Activated CD4-positive, alpha-beta memory T cell treated with anti-CD3 and anti-CD28 coated beads for 36 hours (primary cell): ENCODE data around the gene TMED3. TPM values are rescaled to one million over a fixed set of nuclear protein-coding genes. Genes with fewer than 3 reads are reported as not detected.
A peak's percentile ranks its signal among the peaks of the same experiment; 100 is the strongest.

Experiments
- CTCF ChIA-PET: fragments of 350-600 bp; sonication (Branson Sonifier 250); formaldehyde crosslinking; loops from one replicate; lab custom pipeline; 2021; ENCODE audit warnings: antibody characterized with exemption, inconsistent platforms; lab: Charles Lee
- POLR2A ChIA-PET: fragments of 350-600 bp; sonication (Branson Sonifier 250); formaldehyde crosslinking; loops from one replicate; lab custom pipeline; 2021; ENCODE audit warnings: antibody characterized with exemption; lab: Charles Lee
- DNase-seq: peaks from one replicate; pipeline ENCODE4 v3.0.0-alpha.2; 2020
- H3K27ac Mint-ChIP-seq: one replicate; pipeline ENCODE4 v1.8.0; 2021; ENCODE audit warnings: mixed read lengths
- H3K27me3 Mint-ChIP-seq: one replicate; pipeline ENCODE4 v1.8.0; 2021; ENCODE audit warnings: mixed read lengths
- H3K36me3 Mint-ChIP-seq: one replicate; pipeline ENCODE4 v1.8.0; 2021; ENCODE audit warnings: mixed read lengths
- H3K4me1 Mint-ChIP-seq: one replicate; pipeline ENCODE4 v1.8.0; 2021; ENCODE audit warnings: low read depth, mixed read lengths
- H3K4me3 Mint-ChIP-seq: one replicate; pipeline ENCODE4 v1.8.0; 2021; ENCODE audit warnings: mild to moderate bottlenecking, mixed read lengths
- H3K9me3 Mint-ChIP-seq: one replicate; pipeline ENCODE4 v1.8.0; 2021; ENCODE audit warnings: mixed read lengths
- intact Hi-C: fragments of 100-400 bp; cut with micrococcal nuclease; formaldehyde crosslinking; loops from one replicate; pipeline ENCODE4 v1.15.1; 2023
- total RNA-seq, 2 experiments: library from RNA; stranded (reverse); gene quantifications; one replicate each; pipeline ENCODE4 v1.2.3, GENCODE V29; 2021

Gene TMED3
- 10 to 100 TPM; 37.8 to 40.1 TPM for total RNA-seq

GRCh38 chr15:79310985-79311900 is at the start of gene TMED3:
Gene TMED3 (plus strand): TSS chr15:79311112. CDS start chr15:79311250, 138 bp downstream.
- DNase-seq: peak; percentile 90
- CTCF ChIA-PET: interaction anchor here (0.7 to 1.3 kb wide), 8 partner anchors 14 to 861 kb away, joined by 3 to 4 read pairs (median 3); no protein-coding TSS in a partner anchor
- intact Hi-C loops: loop anchor here (5.0 kb wide), 1 partner anchor 439 kb away; the partner anchor contains the start of gene MORF4L1
- peak within 1 kb of the TSS; percentile 87 for H3K4me3 Mint-ChIP-seq
- H3K27ac Mint-ChIP-seq: no peak within 1 kb of the TSS
- POLR2A ChIA-PET: interaction anchor here (1.2 kb wide), 1 partner anchor 1701 kb away, joined by 3 read pairs; no protein-coding TSS in a partner anchor
- H3K4me1 Mint-ChIP-seq: peaks cover 30% of the 10 kb centered on the region
- no peaks in the 10 kb centered on the region for H3K9me3 Mint-ChIP-seq
- peaks cover 15% of the 10 kb centered on the region for H3K27me3 Mint-ChIP-seq
- peaks cover 29% of the 10 kb centered on the region for H3K36me3 Mint-ChIP-seq

GRCh38 chr15:79261836-79262235 is 49.1 kb upstream of the TMED3 start:
- Mint-ChIP-seq H3K4me1 (no peaks in the 10 kb centered on the region), H3K36me3 (no peaks in the 10 kb centered on the region), H3K4me3 (no peak overlapping the region), H3K27ac (no peak overlapping the region), H3K9me3 (no peaks in the 10 kb centered on the region), H3K27me3 (peaks cover 16% of the 10 kb centered on the region)
- no peak for DNase-seq
- ChIA-PET CTCF (no interaction called here), POLR2A (no interaction called here)
- intact Hi-C loops: no loop called here

GRCh38 chr15:79265167-79265566 is 45.7 kb upstream of the TMED3 start:
- H3K4me1 Mint-ChIP-seq: no peaks in the 10 kb centered on the region
- H3K27ac Mint-ChIP-seq: no peak overlapping the region
- ChIA-PET CTCF (no interaction called here), POLR2A (no interaction called here)
- no peaks in the 10 kb centered on the region for H3K36me3 Mint-ChIP-seq
- no peak for DNase-seq
- no peak overlapping the region for H3K4me3 Mint-ChIP-seq
- no peaks in the 10 kb centered on the region for H3K9me3 Mint-ChIP-seq
- H3K27me3 Mint-ChIP-seq: peaks cover 19% of the 10 kb centered on the region
- intact Hi-C loops: no loop called here

- no peak for DNase-seq
- CTCF ChIA-PET: no interaction called here
- Mint-ChIP-seq H3K4me3 (no peak overlapping the region), H3K27ac (no peak overlapping the region), H3K36me3 (no peaks in the 10 kb centered on the region), H3K27me3 (peaks cover 17% of the 10 kb centered on the region), H3K9me3 (no peaks in the 10 kb centered on the region), H3K4me1 (no peaks in the 10 kb centered on the region)
- POLR2A ChIA-PET: no interaction called here
- intact Hi-C loops: no loop called here
Measured at GRCh38 chr15:79265987-79266579, 44.8 kb upstream of the TMED3 start.

- Mint-ChIP-seq H3K4me3 (no peak within 1 kb of the TSS), H3K27ac (no peak within 1 kb of the TSS), H3K27me3 (peaks cover 49% of the 10 kb centered on the region), H3K4me1 (peaks cover 3% of the 10 kb centered on the region), H3K9me3 (peaks cover 3% of the 10 kb centered on the region), H3K36me3 (no peaks in the 10 kb centered on the region)
- ChIA-PET POLR2A (no interaction called here), CTCF (no interaction called here)
- intact Hi-C loops: no loop called here
- DNase-seq: no peak
Measured at GRCh38 chr15:79282371-79283251, 28.3 kb upstream of the TMED3 start, which contains the start of gene ANKRD34C. Gene ANKRD34C (plus strand): TSS chr15:79282722. CDS start chr15:79293285, 10,563 bp downstream.

GRCh38 chr15:79283252-79284048 is 27.5 kb upstream of the TMED3 start:
- CTCF ChIA-PET: no interaction called here
- peaks cover 3% of the 10 kb centered on the region for H3K9me3 Mint-ChIP-seq
- POLR2A ChIA-PET: no interaction called here
- no peak overlapping the region for H3K4me3 Mint-ChIP-seq
- H3K27ac Mint-ChIP-seq: no peak overlapping the region
- peaks cover 55% of the 10 kb centered on the region for H3K27me3 Mint-ChIP-seq
- H3K36me3 Mint-ChIP-seq: no peaks in the 10 kb centered on the region
- intact Hi-C loops: no loop called here
- DNase-seq: peak; percentile 37
- peaks cover 3% of the 10 kb centered on the region for H3K4me1 Mint-ChIP-seq

- no peak overlapping the region for H3K27ac Mint-ChIP-seq
- ChIA-PET POLR2A (no interaction called here), CTCF (no interaction called here)
- H3K9me3 Mint-ChIP-seq: no peaks in the 10 kb centered on the region
- DNase-seq: no peak
- no peak overlapping the region for H3K4me3 Mint-ChIP-seq
- H3K36me3 Mint-ChIP-seq: no peaks in the 10 kb centered on the region
- intact Hi-C loops: no loop called here
- peaks cover 5% of the 10 kb centered on the region for H3K4me1 Mint-ChIP-seq
- peaks cover 22% of the 10 kb centered on the region for H3K27me3 Mint-ChIP-seq
Measured at GRCh38 chr15:79290642-79291275, 20.2 kb upstream of the TMED3 start.

- H3K27me3 Mint-ChIP-seq: peaks cover 16% of the 10 kb centered on the region
- ChIA-PET CTCF (no interaction called here), POLR2A (no interaction called here)
- H3K4me3 Mint-ChIP-seq: no peak overlapping the region
- no peaks in the 10 kb centered on the region for H3K9me3 Mint-ChIP-seq
- no peaks in the 10 kb centered on the region for H3K36me3 Mint-ChIP-seq
- H3K27ac Mint-ChIP-seq: no peak overlapping the region
- no peak for DNase-seq
- H3K4me1 Mint-ChIP-seq: peaks cover 5% of the 10 kb centered on the region
- intact Hi-C loops: no loop called here
Measured at GRCh38 chr15:79292011-79292410, 18.9 kb upstream of the TMED3 start.

GRCh38 chr15:79294075-79294474 is 16.8 kb upstream of the TMED3 start:
- ChIA-PET CTCF (no interaction called here), POLR2A (no interaction called here)
- H3K4me1 Mint-ChIP-seq: peaks cover 5% of the 10 kb centered on the region
- no peak for DNase-seq
- no peak overlapping the region for H3K4me3 Mint-ChIP-seq
- no peaks in the 10 kb centered on the region for H3K9me3 Mint-ChIP-seq
- H3K27ac Mint-ChIP-seq: no peak overlapping the region
- peaks cover 10% of the 10 kb centered on the region for H3K27me3 Mint-ChIP-seq
- intact Hi-C loops: no loop called here
- no peaks in the 10 kb centered on the region for H3K36me3 Mint-ChIP-seq

GRCh38 chr15:79296583-79296982 is 14.3 kb upstream of the TMED3 start:
- CTCF ChIA-PET: interaction anchor here (0.8 to 1.6 kb wide), 5 partner anchors 10 to 112 kb away, joined by 3 to 4 read pairs (median 3); partner anchors contain the start of gene TMED3
- POLR2A ChIA-PET: no interaction called here
- Mint-ChIP-seq H3K4me1 (no peaks in the 10 kb centered on the region), H3K36me3 (no peaks in the 10 kb centered on the region), H3K4me3 (no peak overlapping the region), H3K27me3 (peaks cover 7% of the 10 kb centered on the region), H3K27ac (no peak overlapping the region), H3K9me3 (no peaks in the 10 kb centered on the region)
- intact Hi-C loops: no loop called here
- no peak for DNase-seq
